IMR-90 (cell line): ENCODE results near the gene TEAD4. TPM values are rescaled to one million over a fixed set of nuclear protein-coding genes. Genes with fewer than 3 reads are reported as not detected.

Source experiments
- ATAC-seq: fragments of 200-7000 bp; cut with Tn5 transposase; 2 replicates; pipeline ENCODE4 v1.9.1; 2020; ENCODE audit warnings: low read depth, mild to moderate bottlenecking, moderate library complexity
- BruUV-seq: library from RNA; stranded (reverse); fragments of 400-500 nt; replicated peaks from 2 replicates; lab custom pipeline; 2021; lab: Mats Ljungman, UMichigan
- CTCF ChIA-PET: fragments of 300-600 bp; formaldehyde crosslinking; extraction: SDS; loops from one replicate; lab custom pipeline; 2021; ENCODE audit warnings: antibody characterized with exemption; lab: Yijun Ruan, JAX
- POLR2A ChIA-PET: fragments of 300-600 bp; sonication (Branson Sonifier 250); formaldehyde crosslinking; loops from one replicate; lab custom pipeline; 2022; ENCODE audit warnings: antibody characterized with exemption; ENCODE audit not compliant: unreplicated experiment; lab: Charles Lee
- DNase-seq: peaks from one replicate; pipeline ENCODE4 v3.0.0; 2013
- H2AFZ ChIP-seq: replicated peaks from 2 replicates; pipeline ENCODE3; 2013; ENCODE audit warnings: low read length, mild to moderate bottlenecking; ENCODE audit not compliant: poor library complexity
- H2AK5ac ChIP-seq: 2 replicates; pipeline ENCODE4 v1.6.1; 2013; ENCODE audit warnings: low read depth, low read length, inconsistent platforms
- H2AK9ac ChIP-seq: replicated peaks from 2 replicates; pipeline ENCODE3; 2013; ENCODE audit warnings: mild to moderate bottlenecking, low read depth, low read length, moderate library complexity; ENCODE audit not compliant: poor library complexity
- H2BK120ac ChIP-seq: 2 replicates; pipeline ENCODE4 v1.6.1; 2013; ENCODE audit warnings: low read depth, low read length, inconsistent platforms
- H2BK15ac ChIP-seq: 3 replicates; pipeline ENCODE4 v1.6.1; 2013; ENCODE audit warnings: low read depth, low read length, inconsistent platforms
- H2BK20ac ChIP-seq: 2 replicates; pipeline ENCODE4 v1.6.1; 2013; ENCODE audit warnings: low read depth, mild to moderate bottlenecking, inconsistent platforms, low read length, moderate library complexity
- H2BK5ac ChIP-seq: 2 replicates; pipeline ENCODE4 v1.6.1; 2013; ENCODE audit warnings: mild to moderate bottlenecking, low read depth, low read length, inconsistent platforms; ENCODE audit not compliant: poor library complexity, severe bottlenecking
- H3K14ac ChIP-seq: replicated peaks from 2 replicates; pipeline ENCODE4 v1.6.1; 2013; ENCODE audit warnings: low read depth, low read length, inconsistent platforms
- H3K18ac ChIP-seq: 2 replicates; pipeline ENCODE4 v1.6.1; 2013; ENCODE audit warnings: low read depth, low read length, control low read depth
- H3K23ac ChIP-seq: 2 replicates; pipeline ENCODE4 v1.6.1; 2013; ENCODE audit warnings: low read depth, low read length, inconsistent platforms
- H3K27ac ChIP-seq: 2 replicates; pipeline ENCODE4 v1.5.1; 2013; ENCODE audit warnings: mild to moderate bottlenecking, control low read depth, low read length; ENCODE audit not compliant: insufficient read depth
- H3K27me3 ChIP-seq: 2 replicates; pipeline ENCODE4 v1.6.1; 2013; ENCODE audit warnings: low read length; ENCODE audit not compliant: control insufficient read depth, insufficient read depth
- H3K36me3 ChIP-seq: 2 replicates; pipeline ENCODE4 v1.6.1; 2013; ENCODE audit warnings: low read length, mixed read lengths; ENCODE audit not compliant: control insufficient read depth, insufficient read depth
- H3K4ac ChIP-seq: 2 replicates; pipeline ENCODE4 v1.6.1; 2013; ENCODE audit warnings: low read depth, low read length, inconsistent platforms
- H3K4me1 ChIP-seq: 2 replicates; pipeline ENCODE4 v1.6.1; 2013; ENCODE audit warnings: low read length, mixed read lengths; ENCODE audit not compliant: control insufficient read depth, insufficient read depth
- H3K4me2 ChIP-seq: 2 replicates; pipeline ENCODE4 v1.6.1; 2013; ENCODE audit warnings: low read depth, mild to moderate bottlenecking, control low read depth, low read length, moderate library complexity
- H3K4me3 ChIP-seq: 2 replicates; pipeline ENCODE4 v1.5.1; 2013; ENCODE audit warnings: low read depth, mild to moderate bottlenecking, control low read depth, low read length, moderate library complexity; ENCODE audit not compliant: insufficient read depth
- H3K56ac ChIP-seq: 2 replicates; pipeline ENCODE4 v1.6.1; 2013; ENCODE audit warnings: low read length, inconsistent platforms; ENCODE audit not compliant: insufficient read depth; ENCODE audit errors: extremely low read depth
- H3K79me1 ChIP-seq, 2 experiments: 2 replicates each; pipeline ENCODE4 v1.6.1; 2013; ENCODE audit warnings: low read length in 2 of 2, inconsistent platforms in 1 of 2, low read depth in 1 of 2
- H3K9ac ChIP-seq: 2 replicates; pipeline ENCODE4 v1.6.1; 2013; ENCODE audit warnings: low read depth, low read length, control low read depth
- H3K9me1 ChIP-seq: 2 replicates; pipeline ENCODE4 v1.6.1; 2013; ENCODE audit warnings: low read length, inconsistent platforms; ENCODE audit not compliant: insufficient read depth
- H3K9me3 ChIP-seq: 2 replicates; pipeline ENCODE4 v1.6.1; 2013; ENCODE audit warnings: low read length; ENCODE audit not compliant: control insufficient read depth, insufficient read depth
- H4K20me1 ChIP-seq: 2 replicates; pipeline ENCODE4 v1.6.1; 2013; ENCODE audit warnings: low read length, inconsistent platforms; ENCODE audit not compliant: insufficient read depth
- H4K5ac ChIP-seq: 2 replicates; pipeline ENCODE4 v1.6.1; 2013; ENCODE audit warnings: mild to moderate bottlenecking, low read depth, low read length, control low read depth
- H4K8ac ChIP-seq, 2 experiments: 2 replicates each; pipeline ENCODE4 v1.6.1; 2013; ENCODE audit warnings: low read depth in 2 of 2, low read length in 2 of 2, control low read depth in 1 of 2, inconsistent platforms in 1 of 2
- H4K91ac ChIP-seq: 2 replicates; pipeline ENCODE4 v1.6.1; 2013; ENCODE audit warnings: low read depth, low read length, inconsistent platforms; ENCODE audit not compliant: insufficient read depth
- MAFK ChIP-seq: IDR thresholded peaks from 2 replicates; pipeline ENCODE4 v1.6.1; 2012; ENCODE audit warnings: low read depth, low read length, improper control_type of control experiment
- MAZ ChIP-seq: IDR thresholded peaks from 2 replicates; pipeline ENCODE4 v1.6.1; 2012; ENCODE audit warnings: low read depth, mild to moderate bottlenecking, low read length, improper control_type of control experiment, moderate library complexity, borderline replicate concordance
- MXI1 ChIP-seq: IDR thresholded peaks from 2 replicates; pipeline ENCODE4 v1.6.1; 2012; ENCODE audit warnings: low read depth, mild to moderate bottlenecking, low read length, moderate library complexity, borderline replicate concordance
- POLR2A ChIP-seq: IDR thresholded peaks from 2 replicates; pipeline ENCODE4 v1.6.1; 2012; ENCODE audit warnings: mild to moderate bottlenecking, low read depth, low read length
- RAD21 ChIP-seq: IDR thresholded peaks from 2 replicates; pipeline ENCODE4 v1.6.1; 2012; ENCODE audit warnings: low read length, improper control_type of control experiment
- RCOR1 ChIP-seq: IDR thresholded peaks from 2 replicates; pipeline ENCODE4 v1.6.1; 2012; ENCODE audit warnings: mild to moderate bottlenecking, low read length, improper control_type of control experiment; ENCODE audit not compliant: insufficient replicate concordance
- RFX5 ChIP-seq: IDR thresholded peaks from 2 replicates; pipeline ENCODE4 v1.8.0; 2012; ENCODE audit warnings: low read depth, mild to moderate bottlenecking, low read length, moderate library complexity
- SMC3 ChIP-seq: fragments of 150-350 bp; IDR thresholded peaks from 2 replicates; pipeline ENCODE4 v1.6.1; 2016; ENCODE audit warnings: low read depth, mild to moderate bottlenecking, antibody characterized with exemption, low read length, moderate library complexity
- USF2 ChIP-seq: fragments of 150-350 bp; IDR thresholded peaks from 2 replicates; pipeline ENCODE4 v1.6.1; 2017; ENCODE audit warnings: mild to moderate bottlenecking, antibody characterized with exemption, low read length, low read depth
- WGBS, 2 experiments: methylation state at CpG; one replicate each; pipeline versions ENCODE4 v1.1.5 to v1.1.7; 2013; ENCODE audit warnings: missing lambda C conversion rate in 2 of 2; ENCODE audit not compliant: insufficient read length in 1 of 2; ENCODE audit errors: extremely low coverage in 2 of 2; 5-methylcytosine and 5-hydroxymethylcytosine counted together
- dilution Hi-C: fragments of 300-500 bp; cut with HindIII; formaldehyde crosslinking; loops from one replicate; pipeline ENCODE4 v1.14.3; 2018; ENCODE audit warnings: low sequenced_read_pairs; ENCODE audit not compliant: unreplicated experiment
- in situ Hi-C: fragments of 300-500 bp; cut with MboI; formaldehyde crosslinking; loops from 3 replicates; pipeline ENCODE4 v1.14.3; 2019; ENCODE audit warnings: low sequenced_read_pairs, inconsistent platforms, mixed read lengths
- intact Hi-C: fragments of 100-400 bp; cut with micrococcal nuclease; formaldehyde crosslinking; loops from 2 replicates; pipeline ENCODE4 v1.10.0; 2022
- polyA plus RNA-seq, 3 experiments: library from polyadenylated mRNA; depleted of rRNA; stranded (reverse); fragments of >200 nt; gene quantifications; 2 replicates each; pipeline ENCODE4 v1.2.3, GENCODE V29; 2012; ENCODE audit warnings: low replicate concordance in 1 of 3
- total RNA-seq: library from RNA; depleted of rRNA; stranded (reverse); fragments of >200 nt; gene quantifications from 2 replicates; pipeline ENCODE4 v1.2.3, GENCODE V29; 2012
- TF ChIP-seq, protein P1 (sequence below): conservative IDR thresholded peaks from 2 replicates; pipeline ENCODE4 v1.5.1; 2012; ENCODE audit warnings: mild to moderate bottlenecking, low read depth, low read length, improper control_type of control experiment

The TEAD4 gene
- total and polyA plus RNA-seq, 2 of the 4 experiments (the other 2 are of a cell fraction) = 8.8 to 24.9 TPM

DNA sequence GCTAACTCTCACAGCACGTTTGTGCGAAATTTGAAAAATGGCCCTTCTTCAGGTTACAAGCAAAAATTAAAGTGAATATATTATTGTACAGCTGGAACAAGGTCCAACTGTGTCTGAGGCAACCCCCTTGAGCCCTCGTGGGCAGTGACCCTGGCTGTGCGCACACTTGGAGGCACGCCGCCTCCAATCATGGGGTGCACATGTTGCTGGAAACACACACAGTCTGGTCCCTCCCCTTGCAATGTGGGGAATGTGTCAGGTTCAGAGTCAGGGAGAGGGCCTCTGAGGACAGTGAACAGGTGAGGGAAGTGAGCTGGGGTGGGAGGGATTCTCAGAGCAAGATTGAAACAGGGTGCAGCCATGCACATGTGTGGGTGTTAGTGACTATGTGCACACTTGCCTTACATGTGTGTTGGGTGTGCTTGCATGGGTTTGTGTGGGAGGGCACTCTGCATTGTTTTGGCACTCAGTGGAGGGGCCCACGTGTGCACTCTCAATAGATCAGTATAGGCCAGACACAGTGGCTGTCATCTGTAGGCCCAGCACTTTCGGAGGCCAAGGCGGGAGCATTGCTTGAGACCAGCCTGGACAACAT, 127.6 kb downstream of the TEAD4 start:
- H3K56ac ChIP-seq = no peak overlapping the region
- H3K4me1 ChIP-seq = no peaks in the 10 kb centered on the region
- H4K20me1 ChIP-seq = peaks cover 7% of the 10 kb centered on the region
- no peak overlapping the region; the same call in 1 of the 2 replicates for H3K14ac ChIP-seq
- H3K4me2 ChIP-seq = no peak overlapping the region
- intact Hi-C loops = no loop called here
- 90% methylated on average over 9 of the region's 9 CpGs; no CpG with 5 or more reads in 1 of the 2 experiments for WGBS, 2 experiments
- no peak overlapping the region for H4K5ac ChIP-seq
- H3K9ac ChIP-seq = no peak overlapping the region
- no peak overlapping the region for H3K27ac ChIP-seq
- BruUV-seq = no TSS peak
- no peak overlapping the region for H3K4ac ChIP-seq
- ChIA-PET POLR2A (interaction anchor here (0.6 kb wide), 1 partner anchor 37 kb away, joined by 5 read pairs; no protein-coding TSS in a partner anchor), CTCF (no interaction called here)
- ATAC-seq (no peak), DNase-seq (no peak)
- no peak overlapping the region for H2BK120ac ChIP-seq
- no peak overlapping the region for H2BK15ac ChIP-seq
- H3K4me3 ChIP-seq = no peak overlapping the region
- no peak overlapping the region for H2AK5ac ChIP-seq
- no peak overlapping the region for H4K8ac ChIP-seq
- dilution Hi-C loops = no loop called here
- H3K18ac ChIP-seq = no peak overlapping the region
- no peaks in the 10 kb centered on the region for H3K27me3 ChIP-seq
- in situ Hi-C loops = no loop called here
- H3K9me1 ChIP-seq = peaks cover 13% of the 10 kb centered on the region; the same call in 1 of the 2 replicates
- TF ChIP-seq USF2 (no peak), RFX5 (no peak), POLR2A (no peak), RCOR1 (no peak), MAFK (no peak), MAZ (no peak), SMC3 (no peak), MXI1 (no peak), RAD21 (no peak)
- TF ChIP-seq, protein P1, sequence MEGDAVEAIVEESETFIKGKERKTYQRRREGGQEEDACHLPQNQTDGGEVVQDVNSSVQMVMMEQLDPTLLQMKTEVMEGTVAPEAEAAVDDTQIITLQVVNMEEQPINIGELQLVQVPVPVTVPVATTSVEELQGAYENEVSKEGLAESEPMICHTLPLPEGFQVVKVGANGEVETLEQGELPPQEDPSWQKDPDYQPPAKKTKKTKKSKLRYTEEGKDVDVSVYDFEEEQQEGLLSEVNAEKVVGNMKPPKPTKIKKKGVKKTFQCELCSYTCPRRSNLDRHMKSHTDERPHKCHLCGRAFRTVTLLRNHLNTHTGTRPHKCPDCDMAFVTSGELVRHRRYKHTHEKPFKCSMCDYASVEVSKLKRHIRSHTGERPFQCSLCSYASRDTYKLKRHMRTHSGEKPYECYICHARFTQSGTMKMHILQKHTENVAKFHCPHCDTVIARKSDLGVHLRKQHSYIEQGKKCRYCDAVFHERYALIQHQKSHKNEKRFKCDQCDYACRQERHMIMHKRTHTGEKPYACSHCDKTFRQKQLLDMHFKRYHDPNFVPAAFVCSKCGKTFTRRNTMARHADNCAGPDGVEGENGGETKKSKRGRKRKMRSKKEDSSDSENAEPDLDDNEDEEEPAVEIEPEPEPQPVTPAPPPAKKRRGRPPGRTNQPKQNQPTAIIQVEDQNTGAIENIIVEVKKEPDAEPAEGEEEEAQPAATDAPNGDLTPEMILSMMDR = no peak
- no peak overlapping the region for H2BK5ac ChIP-seq
- H4K91ac ChIP-seq = no peak overlapping the region
- no peak overlapping the region for H2AK9ac ChIP-seq
- H3K23ac ChIP-seq = no peak overlapping the region
- H2AFZ ChIP-seq = no peak overlapping the region
- no peaks in the 10 kb centered on the region for H3K9me3 ChIP-seq
- H3K79me1 ChIP-seq = peaks cover 6 to 38% of the 10 kb centered on the region in 2 experiments; a peak in 3 of 4 replicates
- H3K36me3 ChIP-seq = peaks cover 5% of the 10 kb centered on the region
- H2BK20ac ChIP-seq = no peak overlapping the region
